Activated T-helper 1 cell treated with anti-CD3 and anti-CD28 coated beads, Interleukin-2, amount 50 U/mL, for 16 hours (primary cell): ENCODE results near the gene BDP1.
"Not testable (repeated sequence)": the region's sequence is repeated elsewhere in the genome, so short reads cannot be mapped to it uniquely, and the experiment has no call there.

ENCODE experiments used
- DNase-seq, 2 donors: peaks; one replicate each; pipeline ENCODE4 v3.0.0-alpha.2; 2020; ENCODE audit warnings: low read depth in 1 of 2, low spot score in 1 of 2

The BDP1 gene

DNA sequence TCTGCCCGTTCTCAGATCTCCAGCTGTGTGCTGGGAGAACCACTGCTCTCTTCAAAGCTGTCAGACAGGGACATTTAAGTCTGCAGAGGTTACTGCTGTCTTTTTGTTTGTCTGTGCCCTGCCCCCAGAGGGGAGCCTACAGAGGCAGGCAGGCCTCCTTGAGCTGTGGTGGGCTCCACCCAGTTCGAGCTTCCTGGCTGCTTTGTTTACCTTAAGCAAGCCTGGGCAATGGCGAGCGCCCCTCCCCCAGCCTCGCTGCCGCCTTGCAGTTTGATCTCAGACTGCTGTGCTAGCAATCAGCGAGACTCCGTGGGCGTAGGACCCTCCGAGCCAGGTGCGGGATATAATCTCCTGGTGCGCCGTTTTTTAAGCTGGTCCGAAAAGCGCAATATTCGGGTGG is 154.5 kb downstream of the BDP1 start:
- not testable (repeated sequence) for DNase-seq

- no peak for DNase-seq
These were observed 160.4 kb downstream of the BDP1 start for GRCh38 chr5:71615809-71616208.
